GM21381 (cell line): ENCODE measurements around the gene KRT28.

ENCODE experiments used
- ATAC-seq: cut with Tn5 transposase; IDR thresholded peaks from one replicate; pipeline ENCODE4 v1.9.1; 2021; ENCODE audit warnings: mild to moderate bottlenecking, moderate library complexity; ENCODE audit not compliant: unreplicated experiment

KRT28 gene

GRCh38 chr17:40799859-40800258 lies at the start of gene KRT28:
Gene KRT28, minus strand, starts transcription at chr17:40799959. Its CDS starts 66 bp downstream, at chr17:40799893.
- ATAC-seq = no peak

- no peak for ATAC-seq
Measured at GRCh38 chr17:40848583-40849235, 49.0 kb upstream of the KRT28 start.

- ATAC-seq = no peak
Measured at GRCh38 chr17:40846515-40847144, 46.9 kb upstream of the KRT28 start.

- no peak for ATAC-seq
Measured at GRCh38 chr17:40844671-40845107, 44.9 kb upstream of the KRT28 start.

- no peak for ATAC-seq
Measured at GRCh38 chr17:40843242-40843641, 43.5 kb upstream of the KRT28 start.

- no peak for ATAC-seq
Measured at GRCh38 chr17:40841246-40841645, 41.5 kb upstream of the KRT28 start.

- no peak for ATAC-seq
Measured at GRCh38 chr17:40839194-40839593, 39.4 kb upstream of the KRT28 start.

- no peak for ATAC-seq
Measured at GRCh38 chr17:40836020-40836419, 36.3 kb upstream of the KRT28 start.

GRCh38 chr17:40833882-40834281 lies 34.1 kb upstream of the KRT28 start:
- no peak for ATAC-seq

GRCh38 chr17:40832840-40833239 lies 33.1 kb upstream of the KRT28 start:
- no peak for ATAC-seq

GRCh38 chr17:40830085-40830776 lies 30.5 kb upstream of the KRT28 start:
- no peak for ATAC-seq

- ATAC-seq = no peak
Measured at GRCh38 chr17:40828454-40829044, 28.8 kb upstream of the KRT28 start.

GRCh38 chr17:40827746-40828453 lies 28.1 kb upstream of the KRT28 start:
- no peak for ATAC-seq

- ATAC-seq = no peak
Measured at GRCh38 chr17:40825599-40825998, 25.8 kb upstream of the KRT28 start.

- no peak for ATAC-seq
Measured at GRCh38 chr17:40824015-40824832, 24.5 kb upstream of the KRT28 start.

GRCh38 chr17:40822132-40822812 lies 22.5 kb upstream of the KRT28 start, which contains the start of gene KRT10:
Gene KRT10, minus strand, starts transcription at chr17:40822614. Its CDS starts 29 bp downstream, at chr17:40822585.
- ATAC-seq = no peak

- ATAC-seq = no peak
Measured at GRCh38 chr17:40821536-40821935, 21.8 kb upstream of the KRT28 start.

- ATAC-seq = no peak
Measured at GRCh38 chr17:40820228-40820838, 20.6 kb upstream of the KRT28 start.

GRCh38 chr17:40819528-40820125 lies 19.9 kb upstream of the KRT28 start:
- no peak for ATAC-seq
